Cardiac muscle cell (in vitro differentiated cells and primary cell): ENCODE results near the gene AJUBA. TPM values are rescaled to one million over a fixed set of nuclear protein-coding genes. Genes with fewer than 3 reads are reported as not detected.
"Not testable (repeated sequence)": the region's sequence is repeated elsewhere in the genome, so short reads cannot be mapped to it uniquely, and the experiment has no call there.

Experiments used
- DNase-seq, 2 donors: peaks; one replicate each; pipeline versions ENCODE4 v3.0.0 to v3.0.0-alpha.2; 2010 to 2017; ENCODE audit warnings: low read depth in 1 of 2, low spot score in 1 of 2
- H3K27ac ChIP-seq: fragments of 200-600 bp; sonication (generic); 2 replicates; pipeline ENCODE4 v1.5.1; 2016
- H3K27me3 ChIP-seq: fragments of 200-600 bp; sonication (generic); 2 replicates; pipeline ENCODE4 v1.6.0; 2016; ENCODE audit warnings: control low read depth
- H3K36me3 ChIP-seq: fragments of 200-600 bp; sonication (generic); 2 replicates; pipeline ENCODE4 v1.5.1; 2016; ENCODE audit warnings: control low read depth
- H3K4me1 ChIP-seq: fragments of 200-600 bp; sonication (generic); 2 replicates; pipeline ENCODE4 v1.8.1; 2017; ENCODE audit warnings: low read depth, mild to moderate bottlenecking, mixed run types
- H3K4me3 ChIP-seq: fragments of 200-600 bp; sonication (generic); 2 replicates; pipeline ENCODE4 v1.5.1; 2016; ENCODE audit warnings: mild to moderate bottlenecking
- H3K9me3 ChIP-seq: fragments of 200-600 bp; sonication (generic); 2 replicates; pipeline ENCODE4 v1.5.1; 2017; ENCODE audit warnings: low read depth, mild to moderate bottlenecking, control low read depth
- CTCF ChIP-seq: IDR thresholded peaks from 2 replicates; pipeline ENCODE4 v1.5.1; 2012; ENCODE audit warnings: low read depth, mild to moderate bottlenecking, low read length
- polyA plus RNA-seq: library from polyadenylated mRNA; unstranded; fragments of >200 nt; fragmentation: Nextera tagmentation; extraction: Ambion mirVana; gene quantifications from 2 replicates; pipeline ENCODE4 v1.2.1, GENCODE V29; 2016
- total RNA-seq: library from RNA; depleted of rRNA; stranded (reverse); fragments of >200 nt; gene quantifications from 2 replicates; pipeline ENCODE4 v1.2.3, GENCODE V29; 2016

AJUBA gene
- total and polyA plus RNA-seq, 2 experiments from 2014 or later, result 18.9 to 39.3 TPM

GRCh38 chr14:22962061-22962676 lies 20.2 kb downstream of the AJUBA start:
- no peak overlapping the region for H3K4me3 ChIP-seq
- H3K27me3 ChIP-seq, result no peaks in the 10 kb centered on the region

DNA sequence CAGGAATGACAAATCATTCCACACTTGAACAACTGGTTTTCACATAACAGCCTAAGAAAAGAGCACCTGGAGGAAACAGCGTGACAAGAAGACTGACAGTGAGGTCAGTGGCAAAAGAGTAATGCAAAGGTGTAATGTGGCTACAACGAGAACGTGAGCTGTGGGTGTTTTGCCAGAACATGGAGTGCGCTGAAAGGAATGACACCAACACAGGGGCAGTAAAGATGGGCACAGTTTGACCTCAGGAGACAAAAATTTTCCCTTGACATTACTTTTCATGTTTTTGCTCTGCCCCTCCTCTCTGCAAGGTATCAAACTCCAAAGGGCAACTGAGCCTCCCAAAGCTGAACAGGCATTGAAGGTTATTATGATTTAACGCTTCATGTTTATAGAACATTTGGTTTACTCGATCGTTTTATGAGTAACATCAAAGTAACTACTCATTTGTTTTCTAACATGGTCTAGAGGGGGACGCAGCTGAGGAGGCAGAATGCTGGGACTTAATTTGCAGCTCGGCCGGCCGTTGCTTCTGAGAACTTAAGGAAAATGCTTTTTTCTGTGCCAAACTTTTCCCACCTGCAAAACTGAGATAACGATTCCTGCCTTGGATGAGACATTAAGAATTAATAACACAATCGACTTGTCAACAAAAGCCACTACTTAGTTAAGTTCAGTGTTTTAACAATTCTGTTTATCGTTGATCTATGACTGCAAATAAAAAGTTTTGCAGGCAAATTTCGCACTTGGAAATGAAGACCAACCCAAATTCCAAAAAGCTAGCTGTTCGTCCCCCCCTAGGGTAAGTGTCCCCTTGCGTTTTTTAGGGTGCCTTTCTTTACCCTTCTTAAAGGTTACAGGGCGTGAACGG lies 26.4 kb downstream of the AJUBA start:
- no peak for DNase-seq
- Histone ChIP-seq H3K27me3 (no peaks in the 10 kb centered on the region), H3K9me3 (no peaks in the 10 kb centered on the region), H3K4me1 (peaks cover 5% of the 10 kb centered on the region), H3K4me3 (peak overlapping the region; percentile 53), H3K36me3 (peaks cover 4% of the 10 kb centered on the region), H3K27ac (peak overlapping the region; percentile 91)
- no peak for TF ChIP-seq CTCF

More at GRCh38 chr14:22962061-22962676, 20.2 kb downstream of the AJUBA start:
- Histone ChIP-seq H3K4me1 (no peaks in the 10 kb centered on the region), H3K27ac (no peak overlapping the region), H3K36me3 (no peaks in the 10 kb centered on the region), H3K9me3 (no peaks in the 10 kb centered on the region)
- no peak for TF ChIP-seq CTCF
- no peak for DNase-seq

DNA sequence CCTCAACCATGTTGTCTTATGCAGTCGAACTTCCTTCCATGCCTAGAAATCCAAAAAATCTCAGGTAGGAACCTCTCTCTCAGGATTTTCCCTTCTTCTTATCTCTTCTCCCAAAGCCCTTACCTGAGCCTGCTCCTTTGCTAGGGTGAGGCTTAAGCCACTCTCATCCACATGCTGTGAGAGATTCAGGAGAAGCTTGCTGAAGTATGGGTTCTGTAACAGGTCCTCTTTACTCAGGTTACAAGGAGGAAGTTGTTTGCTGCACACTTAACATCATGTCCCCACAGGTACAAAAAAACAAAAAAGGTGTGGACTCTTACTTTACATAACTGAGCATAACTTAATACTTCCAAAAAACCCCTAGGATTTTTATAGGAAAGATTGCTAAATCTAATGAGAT lies 29.9 kb downstream of the AJUBA start:
- DNase-seq, result no peak
- peaks cover 5% of the 10 kb centered on the region for H3K4me1 ChIP-seq
- TF ChIP-seq CTCF, result no peak
- H3K27ac ChIP-seq, result no peak overlapping the region
- H3K27me3 ChIP-seq, result no peaks in the 10 kb centered on the region
- no peaks in the 10 kb centered on the region for H3K9me3 ChIP-seq
- no peak overlapping the region for H3K4me3 ChIP-seq
- H3K36me3 ChIP-seq, result peaks cover 7% of the 10 kb centered on the region

DNA sequence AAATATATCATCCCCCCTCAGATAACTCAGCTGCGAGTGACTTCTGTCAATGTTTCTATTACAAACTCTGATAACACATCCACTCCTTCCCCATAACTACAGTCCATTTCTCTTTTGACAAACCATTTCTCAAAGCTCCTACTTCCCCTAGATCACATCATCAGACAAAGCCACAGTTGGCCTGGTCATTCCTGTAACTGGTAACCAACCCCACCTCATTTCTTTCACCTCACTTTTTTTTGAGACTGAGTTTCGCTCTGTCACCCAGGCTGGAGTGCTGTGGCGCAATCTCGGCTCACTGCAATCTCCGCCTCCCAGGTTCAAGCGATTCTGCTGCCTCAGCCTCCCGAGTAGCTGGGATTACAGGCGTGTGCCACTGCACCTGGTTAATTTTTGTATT lies 30.6 kb downstream of the AJUBA start:
- not testable (repeated sequence) for H3K4me3 ChIP-seq, H3K9me3 ChIP-seq, H3K27me3 ChIP-seq, H3K4me1 ChIP-seq, H3K27ac ChIP-seq, DNase-seq
- H3K36me3 ChIP-seq, result peaks cover 10% of the 10 kb centered on the region

DNA sequence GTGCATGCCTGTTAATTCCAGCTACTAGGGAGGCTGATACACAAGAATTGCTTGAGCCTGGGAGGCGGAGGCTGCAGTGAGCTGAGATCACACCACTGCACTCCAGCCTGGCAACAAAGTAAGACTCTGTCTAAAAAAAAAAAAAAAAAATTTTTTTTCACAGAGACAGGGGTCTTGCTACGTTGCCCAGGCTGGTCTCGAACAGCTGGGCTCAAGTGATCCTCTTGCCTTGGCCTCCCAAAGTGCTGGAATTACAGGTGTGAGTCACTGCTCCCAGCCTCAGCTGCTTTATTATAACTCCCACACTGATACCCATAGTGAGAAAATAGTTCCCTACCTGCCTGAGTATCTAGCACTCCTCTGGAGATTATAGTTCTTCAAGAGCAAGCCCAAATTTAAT lies 36.7 kb downstream of the AJUBA start:
- Histone ChIP-seq H3K27ac (no peak overlapping the region), H3K4me1 (no peaks in the 10 kb centered on the region), H3K27me3 (no peaks in the 10 kb centered on the region), H3K4me3 (no peak overlapping the region), H3K36me3 (peaks cover 6% of the 10 kb centered on the region), H3K9me3 (no peaks in the 10 kb centered on the region)
- TF ChIP-seq CTCF, result no peak
- no peak for DNase-seq

- no peak for DNase-seq
- no peak overlapping the region for H3K4me3 ChIP-seq
- no peaks in the 10 kb centered on the region for H3K9me3 ChIP-seq
- TF ChIP-seq CTCF, result no peak
- H3K4me1 ChIP-seq, result no peaks in the 10 kb centered on the region
- H3K27ac ChIP-seq, result no peak overlapping the region
- no peaks in the 10 kb centered on the region for H3K36me3 ChIP-seq
- H3K27me3 ChIP-seq, result no peaks in the 10 kb centered on the region
Observed at GRCh38 chr14:22939684-22940083, 42.7 kb downstream of the AJUBA start.
